HCT116 (cell line): ENCODE measurements around the gene DCAF4.

Experiments
- CEBPB ChIP-seq: IDR thresholded peaks from 2 replicates; pipeline ENCODE4 v1.6.1; 2012; ENCODE audit warnings: low read depth
- EGR1 ChIP-seq: IDR thresholded peaks from 2 replicates; pipeline ENCODE4 v1.6.1; 2012; ENCODE audit warnings: low read depth
- EZH2phosphoT487 ChIP-seq: fragments of 200-600 bp; IDR thresholded peaks from 2 replicates; pipeline ENCODE4 v1.6.1; 2018; ENCODE audit warnings: antibody characterized with exemption, borderline replicate concordance
- JUND ChIP-seq: IDR thresholded peaks from 2 replicates; pipeline ENCODE4 v1.6.1; 2012
- POLR2A ChIP-seq: IDR thresholded peaks from 2 replicates; pipeline ENCODE4 v1.7.0; 2011; ENCODE audit warnings: borderline replicate concordance; ENCODE audit not compliant: insufficient read depth, insufficient read length; ENCODE audit errors: extremely low read depth
- POLR2AphosphoS5 ChIP-seq: IDR thresholded peaks from 2 replicates; pipeline ENCODE4 v1.6.1; 2011; ENCODE audit warnings: mild to moderate bottlenecking, low read depth, low read length, moderate library complexity
- RAD21 ChIP-seq: IDR thresholded peaks from 2 replicates; pipeline ENCODE4 v1.6.1; 2012; ENCODE audit warnings: low read depth, mild to moderate bottlenecking
- REST ChIP-seq: IDR thresholded peaks from 2 replicates; pipeline ENCODE4 v1.6.1; 2012; ENCODE audit warnings: low read depth
- SIN3A ChIP-seq: IDR thresholded peaks from 2 replicates; pipeline ENCODE4 v1.6.1; 2012; ENCODE audit warnings: low read depth
- SRF ChIP-seq: IDR thresholded peaks from 2 replicates; pipeline ENCODE4 v1.6.1; 2012; ENCODE audit warnings: low read depth
- YY1 ChIP-seq: IDR thresholded peaks from 2 replicates; pipeline ENCODE4 v1.6.1; 2011; ENCODE audit warnings: low read length, low read depth, moderate library complexity, mild to moderate bottlenecking; ENCODE audit not compliant: insufficient replicate concordance; ENCODE audit errors: extremely low read depth
- ZNF274 ChIP-seq: fragments of 200-500 bp; sonication (Bioruptor generic); IDR thresholded peaks from 2 replicates; pipeline ENCODE4 v1.6.1; 2014; ENCODE audit warnings: mild to moderate bottlenecking, low read depth, low read length, inconsistent platforms
- TF ChIP-seq, protein P1 (sequence below), 3 experiments: fragments of 200-600 bp in 1 of 3; sonication (generic) in 1 of 3; IDR thresholded peaks in 2 of 3; conservative IDR thresholded peaks in 1 of 3; 2 replicates each; pipeline ENCODE4 v1.5.1; 2012 to 2017; ENCODE audit warnings: low read depth in 2 of 3, low read length in 2 of 3, antibody characterized with exemption in 1 of 3, borderline replicate concordance in 1 of 3, control low read depth in 1 of 3, mild to moderate bottlenecking in 1 of 3, mixed read lengths in 1 of 3, mixed run types in 1 of 3, moderate library complexity in 1 of 3; ENCODE audit not compliant: insufficient read depth in 1 of 3
- TF ChIP-seq, protein P2 (sequence below): IDR thresholded peaks from 2 replicates; pipeline ENCODE4 v1.6.1; 2012

DNA sequence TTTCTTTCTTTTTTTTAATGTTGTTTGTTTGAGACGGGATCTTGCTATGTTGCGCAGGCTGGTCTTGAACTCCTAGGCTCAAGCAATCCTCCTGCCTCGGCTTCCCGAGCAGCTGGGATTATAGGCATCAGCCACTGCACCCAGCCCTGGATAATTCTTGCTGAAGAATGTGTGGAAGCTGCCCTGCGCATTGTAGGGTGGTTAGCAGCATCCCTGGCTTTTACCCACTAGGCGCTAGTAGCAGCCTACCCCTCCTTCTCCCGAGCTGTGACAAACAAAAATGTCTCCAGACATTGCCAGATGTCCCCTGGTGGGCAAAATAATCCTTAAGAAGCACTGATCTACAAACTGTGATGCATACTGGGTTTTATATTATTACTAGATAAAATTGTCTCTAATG lies 6.6 kb downstream of the DCAF4 start:
- TF ChIP-seq YY1: no peak
- no peak for TF ChIP-seq JUND
- TF ChIP-seq, protein P1, sequence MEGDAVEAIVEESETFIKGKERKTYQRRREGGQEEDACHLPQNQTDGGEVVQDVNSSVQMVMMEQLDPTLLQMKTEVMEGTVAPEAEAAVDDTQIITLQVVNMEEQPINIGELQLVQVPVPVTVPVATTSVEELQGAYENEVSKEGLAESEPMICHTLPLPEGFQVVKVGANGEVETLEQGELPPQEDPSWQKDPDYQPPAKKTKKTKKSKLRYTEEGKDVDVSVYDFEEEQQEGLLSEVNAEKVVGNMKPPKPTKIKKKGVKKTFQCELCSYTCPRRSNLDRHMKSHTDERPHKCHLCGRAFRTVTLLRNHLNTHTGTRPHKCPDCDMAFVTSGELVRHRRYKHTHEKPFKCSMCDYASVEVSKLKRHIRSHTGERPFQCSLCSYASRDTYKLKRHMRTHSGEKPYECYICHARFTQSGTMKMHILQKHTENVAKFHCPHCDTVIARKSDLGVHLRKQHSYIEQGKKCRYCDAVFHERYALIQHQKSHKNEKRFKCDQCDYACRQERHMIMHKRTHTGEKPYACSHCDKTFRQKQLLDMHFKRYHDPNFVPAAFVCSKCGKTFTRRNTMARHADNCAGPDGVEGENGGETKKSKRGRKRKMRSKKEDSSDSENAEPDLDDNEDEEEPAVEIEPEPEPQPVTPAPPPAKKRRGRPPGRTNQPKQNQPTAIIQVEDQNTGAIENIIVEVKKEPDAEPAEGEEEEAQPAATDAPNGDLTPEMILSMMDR (IDR thresholded peaks at IDR 0.05 in 2 of 3, conservative IDR thresholded peaks at IDR 0.05 in 1 of 3; ENCODE audit: borderline replicate concordance in 1 of 3, insufficient read depth in 1 of 3, low read depth in 2 of 3, low read length in 2 of 3): no peak
- TF ChIP-seq, protein P2, sequence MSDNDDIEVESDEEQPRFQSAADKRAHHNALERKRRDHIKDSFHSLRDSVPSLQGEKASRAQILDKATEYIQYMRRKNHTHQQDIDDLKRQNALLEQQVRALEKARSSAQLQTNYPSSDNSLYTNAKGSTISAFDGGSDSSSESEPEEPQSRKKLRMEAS: no peak
- no peak for TF ChIP-seq REST
- TF ChIP-seq SRF: no peak
- TF ChIP-seq POLR2AphosphoS5: no peak
- TF ChIP-seq CEBPB: no peak
- no peak for TF ChIP-seq EGR1
- no peak for TF ChIP-seq EZH2phosphoT487
- no peak for TF ChIP-seq POLR2A
- TF ChIP-seq ZNF274: no peak
- no peak for TF ChIP-seq SIN3A
- TF ChIP-seq RAD21: no peak
